ENCODE results near the gene PDYN.

The PDYN gene

DNA sequence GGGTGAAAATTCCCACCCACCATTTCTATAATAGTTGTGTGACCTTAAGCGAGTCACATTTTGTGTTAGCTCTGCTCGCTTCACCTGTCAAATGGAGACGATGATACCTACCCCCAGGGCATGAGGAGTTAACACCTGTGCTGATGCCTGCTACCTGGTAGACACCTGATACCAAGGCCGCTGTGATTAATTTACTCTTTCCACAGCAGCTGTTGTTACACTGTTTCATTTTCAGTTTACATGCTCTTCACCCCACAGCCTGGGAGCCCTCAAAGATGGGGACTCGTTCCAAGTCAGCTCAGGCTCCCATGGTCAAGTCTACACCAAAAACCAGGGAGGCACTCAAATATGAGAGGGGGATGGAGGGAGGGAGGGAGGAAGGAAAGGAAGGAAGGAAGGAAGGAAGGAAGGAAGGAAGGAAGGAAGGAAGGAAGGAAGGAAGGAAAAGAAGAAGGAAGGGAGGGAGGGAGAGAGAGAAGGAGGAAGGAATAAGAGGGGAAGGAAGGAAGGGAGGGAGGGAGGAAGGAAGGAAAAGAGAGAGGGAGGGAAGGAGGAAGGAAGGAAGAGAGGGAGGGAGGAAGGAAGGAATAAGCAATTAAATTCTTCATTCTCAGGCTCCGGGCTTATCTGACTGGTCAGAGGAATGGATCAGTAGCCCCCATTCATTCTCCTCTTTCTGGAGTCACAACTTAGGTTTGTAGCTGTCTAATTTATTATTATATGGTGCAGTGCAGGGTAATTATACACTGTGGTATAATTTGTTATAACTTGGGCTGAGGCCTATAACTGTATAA is 40.9 kb downstream of the PDYN start:
- no peak for DNase-seq (ENCODE audit: low read depth in 1 of 2, low spot score in 1 of 2)

DNA sequence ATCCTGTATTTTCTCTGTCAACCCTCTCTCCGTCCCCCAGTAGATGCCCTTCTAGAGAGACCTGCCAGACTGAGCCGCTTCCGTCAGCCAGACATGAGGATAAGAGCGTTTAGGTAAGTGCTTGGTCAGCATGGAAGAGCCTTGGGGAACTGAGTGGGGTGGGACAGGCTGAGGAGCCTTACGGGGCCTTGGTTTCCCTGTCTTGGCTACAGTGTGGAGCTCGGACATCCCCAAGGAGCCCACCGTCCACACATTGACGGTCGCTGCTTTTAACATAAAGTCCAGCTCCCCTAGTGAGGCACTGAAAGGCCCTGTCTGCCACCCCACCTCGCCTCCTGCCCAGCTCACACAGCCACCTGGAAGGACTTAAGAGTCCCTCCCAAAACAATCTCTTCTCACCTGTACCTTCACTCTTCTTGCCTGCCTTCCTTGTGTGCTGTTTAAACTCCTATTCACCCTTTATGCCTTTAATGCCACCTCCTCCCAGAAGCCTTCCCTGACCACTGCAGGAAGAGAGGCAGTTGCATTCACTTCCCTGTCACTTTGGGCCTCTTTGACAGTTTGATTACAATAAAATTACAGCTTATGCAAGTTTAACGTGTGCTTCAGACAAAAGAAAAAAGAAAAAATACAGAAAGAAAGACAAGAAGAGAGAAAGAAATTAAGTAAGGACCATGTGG is 42.3 kb downstream of the PDYN start:
- no peak for DNase-seq (ENCODE audit: low read depth in 1 of 2, low spot score in 1 of 2)

DNA sequence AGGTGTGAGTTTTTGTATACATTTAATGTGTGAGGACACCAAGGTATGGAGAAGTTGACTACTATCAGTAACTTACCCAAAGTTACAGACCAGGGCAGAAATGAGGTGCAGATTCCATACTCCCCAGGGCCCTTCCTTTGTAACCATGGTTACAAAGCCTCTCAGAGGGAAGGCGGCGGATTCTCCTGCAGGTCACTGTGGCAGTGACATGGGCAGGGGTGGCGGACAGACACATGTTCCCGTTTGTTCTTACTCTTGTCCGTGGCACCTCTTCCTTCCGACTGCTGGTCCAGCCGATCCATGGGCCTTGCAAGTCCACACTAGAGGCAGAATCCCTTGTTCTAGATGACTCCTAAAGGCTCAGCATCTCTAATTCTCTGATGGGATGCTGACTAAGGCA is 43.0 kb downstream of the PDYN start:
- no peak for DNase-seq (ENCODE audit: low read depth in 1 of 2, low spot score in 1 of 2)

DNA sequence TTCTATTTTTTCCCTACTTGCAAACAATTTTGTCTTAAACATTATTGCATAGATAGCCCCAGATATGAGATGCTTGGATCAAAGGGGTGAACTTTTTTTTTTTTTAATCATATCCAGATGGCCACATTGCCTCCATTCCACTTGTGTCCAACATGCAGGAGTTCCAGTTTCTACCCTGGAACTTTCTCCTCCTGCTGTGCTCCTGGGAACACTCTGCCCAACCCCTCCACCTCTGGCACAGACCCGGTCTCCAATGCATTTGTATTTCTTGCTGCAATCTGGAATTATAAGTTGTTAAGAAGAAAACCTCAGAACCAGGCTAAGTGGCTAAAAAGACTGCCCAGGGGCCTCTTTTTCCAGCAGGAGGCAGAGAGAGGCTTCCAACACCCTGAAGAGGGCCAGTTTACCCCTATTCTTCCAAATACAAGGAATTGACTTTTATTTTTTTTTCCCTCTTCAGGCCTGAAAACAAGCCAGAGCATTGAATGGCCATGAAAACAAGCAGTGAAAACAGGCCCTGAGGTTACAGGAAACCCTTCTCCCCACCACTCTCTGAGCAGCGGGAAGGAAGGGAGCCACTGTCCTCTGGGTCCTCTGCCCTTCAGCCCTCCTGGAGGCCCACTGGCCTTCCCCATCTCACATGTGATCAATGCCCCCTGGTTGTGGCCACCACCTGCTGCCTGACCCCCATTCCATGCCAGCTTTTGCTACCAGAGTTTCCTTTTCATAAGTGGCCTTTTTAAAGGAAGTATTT is 44.3 kb downstream of the PDYN start:
- DNase-seq (ENCODE audit: low read depth in 1 of 2, low spot score in 1 of 2): no peak

DNA sequence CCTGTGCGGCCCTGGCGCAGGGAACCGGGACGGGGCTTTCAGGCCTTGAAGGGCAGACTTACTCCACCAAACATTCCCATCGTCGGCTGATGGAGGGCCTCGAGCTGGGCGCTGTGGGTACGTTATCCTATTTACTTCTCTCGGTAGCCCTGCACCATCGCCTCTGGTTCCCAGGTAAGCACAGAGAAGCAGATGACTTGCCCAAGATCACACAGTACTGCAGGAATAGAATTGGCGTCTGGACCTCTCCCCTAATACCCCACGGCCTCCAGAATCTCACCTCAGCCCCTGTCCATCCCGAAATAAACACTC is 46.4 kb downstream of the PDYN start:
- no peak for DNase-seq (ENCODE audit: low read depth in 1 of 2, low spot score in 1 of 2)

DNA sequence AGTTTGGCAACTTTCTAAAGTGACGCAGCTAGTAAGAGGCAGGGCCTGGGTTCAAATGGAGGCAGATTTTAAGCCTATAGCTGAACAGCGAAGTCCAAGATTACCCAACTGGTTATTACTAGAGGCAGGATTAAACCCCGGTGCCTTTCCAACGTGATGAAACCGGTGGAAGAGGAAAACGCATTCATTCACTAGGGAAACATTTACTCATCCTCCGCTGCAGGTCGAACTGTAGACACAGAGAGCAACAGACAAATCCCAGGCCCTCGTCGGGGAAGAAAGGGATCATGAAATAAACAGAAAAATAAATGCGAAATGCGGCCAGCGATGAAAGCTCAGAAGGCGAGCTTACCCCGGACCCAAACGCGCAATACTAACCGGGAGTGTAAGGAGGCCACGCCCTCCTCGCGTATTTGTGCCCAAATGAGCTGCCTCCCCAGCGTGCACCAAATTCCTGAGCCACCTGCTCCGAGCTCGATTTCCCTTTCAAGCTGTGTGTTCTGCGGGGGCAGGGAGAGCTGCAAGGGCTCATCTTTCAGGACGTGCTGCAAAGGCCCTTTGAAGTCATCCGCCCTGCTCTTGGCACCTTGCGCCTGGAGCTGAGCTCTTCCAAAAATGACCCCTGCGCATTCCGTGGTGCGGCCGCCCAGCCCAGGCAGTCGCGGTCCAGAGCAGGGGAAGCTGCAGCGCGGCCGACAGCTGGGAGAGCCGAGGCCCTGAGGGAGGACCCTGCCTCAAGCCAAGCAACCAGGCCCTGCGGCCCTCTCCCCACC is 46.9 kb downstream of the PDYN start:
- DNase-seq (ENCODE audit: low read depth in 1 of 2, low spot score in 1 of 2): no peak

DNA sequence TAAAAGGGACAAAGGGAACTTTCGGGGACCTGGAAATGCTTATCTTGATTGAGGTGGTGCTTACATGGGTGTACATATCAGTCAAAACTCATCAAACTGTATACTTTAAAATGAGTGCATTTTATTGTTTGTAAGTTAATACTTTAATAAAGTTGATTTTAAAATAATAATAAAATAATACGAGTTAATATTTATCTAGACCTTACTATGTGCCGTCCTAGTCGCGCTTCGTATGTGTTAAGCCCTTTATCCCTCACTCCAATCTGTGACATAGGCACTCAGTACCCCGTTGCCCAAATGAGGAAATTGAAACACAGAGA is 47.5 kb downstream of the PDYN start:
- no peak for DNase-seq (ENCODE audit: low read depth in 1 of 2, low spot score in 1 of 2)

DNA sequence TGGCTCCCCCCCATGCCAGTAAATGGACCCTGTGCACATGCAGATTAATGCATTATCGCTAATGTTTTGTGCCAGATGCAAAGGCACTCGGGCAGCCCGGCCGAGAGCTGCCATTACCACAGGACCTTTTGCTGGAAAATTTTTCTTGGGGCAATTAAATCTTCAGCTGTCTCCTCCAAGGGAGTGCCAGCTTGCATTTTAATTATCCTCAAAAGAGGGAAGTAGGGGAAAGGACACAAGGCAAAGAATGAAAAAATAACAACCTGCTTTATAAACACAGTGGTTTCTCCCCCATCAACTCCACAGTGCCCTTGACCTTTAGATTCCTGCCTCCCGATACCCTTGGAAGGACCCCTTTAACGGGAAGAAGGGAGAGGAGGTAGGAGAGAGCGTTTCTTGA is 48.2 kb downstream of the PDYN start:
- DNase-seq (ENCODE audit: low read depth in 1 of 2, low spot score in 1 of 2): no peak

DNA sequence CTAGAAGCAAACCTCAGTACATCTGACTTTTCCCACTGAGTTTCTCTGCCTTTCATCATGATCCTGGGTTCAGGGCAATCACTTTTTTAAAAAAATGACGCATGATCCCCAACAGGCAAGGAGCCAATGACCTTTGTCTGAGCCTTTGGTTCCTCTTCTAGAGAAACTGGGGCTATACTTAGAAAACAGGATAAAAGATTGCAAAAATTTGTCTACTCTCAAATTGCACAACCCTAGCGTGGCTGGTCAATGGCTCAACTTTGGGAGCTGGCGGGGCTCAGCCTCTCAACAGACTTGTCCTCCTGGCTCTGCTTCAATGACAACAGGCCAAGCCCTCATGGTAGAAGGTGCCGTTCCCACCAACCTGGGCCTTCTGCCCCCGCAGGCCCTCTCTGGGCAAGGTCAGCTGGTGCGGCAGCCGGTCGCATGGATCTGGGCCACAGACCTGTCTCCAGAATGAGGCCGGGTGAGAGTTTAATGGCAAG is 48.7 kb downstream of the PDYN start:
- DNase-seq (ENCODE audit: low read depth in 1 of 2, low spot score in 1 of 2): no peak

GRCh38 chr20:1944345-1945091 is 49.3 kb downstream of the PDYN start:
- no peak for DNase-seq (ENCODE audit: low read depth in 1 of 2, low spot score in 1 of 2)

DNA sequence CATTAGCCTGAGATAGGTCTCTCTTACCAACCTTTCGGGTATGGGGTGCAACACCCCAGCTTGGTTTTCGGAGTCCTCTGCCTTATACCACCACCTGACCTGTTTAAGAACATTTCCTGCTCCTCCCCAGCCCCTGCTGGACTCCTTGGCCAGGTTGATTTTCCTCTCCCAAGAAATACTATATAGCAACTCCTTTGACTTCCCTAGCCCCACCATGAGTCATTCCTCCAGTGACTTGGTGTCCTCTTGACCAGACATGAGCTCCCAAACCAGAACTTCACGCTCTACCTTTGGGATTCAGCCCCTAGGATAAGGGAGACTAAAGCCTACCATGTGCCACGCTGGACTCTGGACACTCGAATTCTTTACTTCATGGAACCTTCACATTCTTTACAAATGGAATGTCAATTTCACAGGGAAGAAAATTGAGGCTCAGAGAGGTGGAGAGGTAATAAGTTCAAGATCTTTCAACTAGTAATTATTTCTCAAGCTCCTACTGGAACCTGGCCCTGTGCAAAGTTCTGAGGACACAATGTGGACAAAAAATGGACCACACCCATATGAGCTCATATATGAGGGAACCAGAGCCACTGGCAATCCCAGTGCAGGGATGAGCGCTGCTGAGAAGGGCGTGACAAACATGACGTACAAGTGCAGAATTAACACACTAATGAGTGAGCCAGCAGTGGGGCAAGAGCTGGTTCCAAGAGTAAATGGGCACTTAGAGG is 50.4 kb downstream of the PDYN start:
- no peak for DNase-seq (ENCODE audit: low read depth in 1 of 2, low spot score in 1 of 2)

GRCh38 chr20:1942486-1943274 is 51.2 kb downstream of the PDYN start:
- DNase-seq (ENCODE audit: low read depth in 1 of 2, low spot score in 1 of 2): no peak

DNA sequence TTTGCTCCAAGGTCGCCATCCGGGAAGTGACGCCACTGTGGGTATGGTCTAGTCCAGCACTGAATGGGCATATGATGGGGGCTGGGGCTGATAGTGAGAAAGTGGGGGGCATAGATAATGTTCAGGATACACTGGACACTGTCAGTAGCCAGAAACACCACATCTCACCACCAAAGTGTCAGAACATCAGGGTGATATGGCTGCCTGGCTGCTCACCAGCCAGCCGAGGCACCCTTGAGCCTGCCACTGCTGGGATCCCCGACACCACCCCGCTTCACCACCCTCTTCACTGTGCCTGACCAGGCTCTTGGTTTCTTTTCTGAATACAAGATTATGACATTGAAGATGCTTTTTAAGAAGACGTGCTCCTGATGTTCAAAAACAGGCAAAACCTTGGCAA is 51.8 kb downstream of the PDYN start:
- DNase-seq (ENCODE audit: low read depth in 1 of 2, low spot score in 1 of 2): no peak

GRCh38 chr20:1941226-1941625 is 52.6 kb downstream of the PDYN start:
- DNase-seq (ENCODE audit: low read depth in 1 of 2, low spot score in 1 of 2): no peak

DNA sequence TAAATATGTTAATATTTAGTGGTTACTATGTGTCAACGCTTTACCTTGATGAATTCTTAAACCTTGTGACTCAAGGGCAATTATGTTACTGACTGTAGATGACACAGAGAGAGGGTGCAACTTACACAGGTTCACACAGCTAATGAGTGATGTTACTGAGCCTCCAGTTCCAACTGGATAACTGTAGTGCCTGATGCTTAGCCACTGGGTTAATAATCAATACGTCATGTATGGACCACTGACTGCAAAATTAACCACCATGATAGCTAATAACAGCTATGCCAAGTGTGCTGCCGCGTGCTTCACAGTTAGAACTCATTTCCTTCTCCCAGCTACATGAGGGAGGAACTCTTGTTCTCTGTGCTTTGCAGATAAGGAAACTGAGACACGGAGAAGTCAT is 53.3 kb downstream of the PDYN start:
- no peak for DNase-seq (ENCODE audit: low read depth in 1 of 2, low spot score in 1 of 2)

GRCh38 chr20:1939270-1939595 is 54.6 kb downstream of the PDYN start:
- no peak for DNase-seq (ENCODE audit: low read depth in 1 of 2, low spot score in 1 of 2)

DNA sequence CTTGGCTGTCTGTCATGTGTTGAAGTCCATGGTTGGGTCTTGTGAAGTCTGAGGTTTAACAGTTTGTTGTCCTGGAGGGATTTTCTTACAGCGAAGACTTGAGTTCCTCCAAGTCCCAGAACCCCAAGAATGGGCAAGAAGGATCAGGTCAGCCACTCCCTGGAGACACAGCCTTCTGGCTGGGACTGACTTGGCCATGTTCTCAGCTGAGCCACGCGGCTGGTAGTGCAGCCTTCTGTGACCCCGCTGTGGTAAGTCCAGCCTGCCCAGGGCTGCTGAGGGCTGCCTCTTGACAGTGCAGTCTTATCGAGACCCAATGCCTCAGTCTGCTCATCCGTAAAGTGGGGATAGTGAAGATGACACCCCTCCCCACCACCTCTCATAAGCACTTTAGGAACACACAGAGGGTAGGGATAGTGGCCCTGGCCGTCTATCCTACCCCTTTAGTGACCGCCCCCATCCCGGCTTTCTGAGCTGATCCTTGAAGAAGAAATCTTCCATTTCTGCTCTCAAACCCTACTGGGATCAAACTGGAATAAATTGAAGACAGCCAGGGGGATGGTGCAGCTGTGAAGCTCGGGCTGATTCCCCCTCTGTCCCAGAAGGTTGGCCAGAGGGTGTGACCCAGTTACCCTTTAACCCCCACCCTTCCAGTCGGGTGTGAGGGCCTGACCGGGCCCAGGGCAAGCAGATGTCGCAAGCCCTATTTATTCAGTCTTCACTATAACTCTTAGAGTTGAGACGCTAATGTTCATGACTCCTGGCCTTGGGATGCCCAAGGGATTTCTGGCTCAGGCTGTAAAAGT is 55.2 kb downstream of the PDYN start:
- no peak for DNase-seq (ENCODE audit: low read depth in 1 of 2, low spot score in 1 of 2)

- no peak for DNase-seq (ENCODE audit: low read depth in 1 of 2, low spot score in 1 of 2)
Observed at GRCh38 chr20:1937316-1937976, 56.4 kb downstream of the PDYN start.
